Measurements from ENCODE around the gene DNAH5.

Gene DNAH5

GRCh38 chr5:13957032-13957645, 12.7 kb upstream of the DNAH5 start:
- Histone ChIP-seq H3K4me3 (no peak overlapping the region), H3K27ac (no peak overlapping the region), H3K4me1 (peaks cover 0 to 11% (median 5%) of the 10 kb centered on the region in 4 donors), H3K9me3 (no peaks in the 10 kb centered on the region), H3K27me3 (no peaks in the 10 kb centered on the region), H3K36me3 (no peaks in the 10 kb centered on the region)
- intact Hi-C loops (cut with DNase I; ENCODE audit: low total_unique reads): no loop called here
- DNase-seq: no peak
- peak; percentile 29 to 34 for TF ChIP-seq CTCF (IDR thresholded peaks at IDR 0.05)

GRCh38 chr5:13956471-13956870, 12.0 kb upstream of the DNAH5 start:
- intact Hi-C loops (cut with DNase I; ENCODE audit: low total_unique reads): no loop called here
- H3K36me3 ChIP-seq: no peaks in the 10 kb centered on the region
- no peak overlapping the region for H3K27ac ChIP-seq
- no peaks in the 10 kb centered on the region for H3K9me3 ChIP-seq
- DNase-seq: no peak
- H3K4me1 ChIP-seq: peaks cover 0 to 11% (median 5%) of the 10 kb centered on the region in 4 donors
- no peak overlapping the region for H3K4me3 ChIP-seq
- H3K27me3 ChIP-seq: no peaks in the 10 kb centered on the region
- no peak for TF ChIP-seq CTCF (IDR thresholded peaks at IDR 0.05)

DNA sequence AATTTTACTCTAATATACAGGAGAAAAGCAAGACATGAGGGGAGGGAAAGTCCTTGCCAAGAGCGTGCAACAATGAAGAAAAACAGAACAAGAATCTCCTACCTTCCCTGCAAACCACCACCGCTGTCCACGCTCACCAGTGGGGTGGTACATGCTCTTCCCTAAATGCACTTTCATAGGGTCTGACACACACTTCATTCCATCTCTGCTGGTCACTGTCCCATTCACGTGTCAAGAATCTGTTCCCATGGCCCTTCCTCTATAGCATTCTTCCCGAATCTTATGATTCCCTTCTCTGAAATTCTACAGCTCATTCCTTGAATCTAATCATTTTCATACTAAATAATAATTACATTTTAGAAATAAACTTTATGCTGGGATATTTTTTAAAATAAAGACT, 11.4 kb upstream of the DNAH5 start:
- DNase-seq: no peak
- no peak overlapping the region for H3K27ac ChIP-seq
- H3K4me1 ChIP-seq: peaks cover 0 to 11% (median 5%) of the 10 kb centered on the region in 4 donors
- H3K36me3 ChIP-seq: no peaks in the 10 kb centered on the region
- intact Hi-C loops (cut with DNase I; ENCODE audit: low total_unique reads): no loop called here
- no peaks in the 10 kb centered on the region for H3K9me3 ChIP-seq
- no peak for TF ChIP-seq CTCF (IDR thresholded peaks at IDR 0.05)
- no peak overlapping the region for H3K4me3 ChIP-seq
- H3K27me3 ChIP-seq: no peaks in the 10 kb centered on the region

DNA sequence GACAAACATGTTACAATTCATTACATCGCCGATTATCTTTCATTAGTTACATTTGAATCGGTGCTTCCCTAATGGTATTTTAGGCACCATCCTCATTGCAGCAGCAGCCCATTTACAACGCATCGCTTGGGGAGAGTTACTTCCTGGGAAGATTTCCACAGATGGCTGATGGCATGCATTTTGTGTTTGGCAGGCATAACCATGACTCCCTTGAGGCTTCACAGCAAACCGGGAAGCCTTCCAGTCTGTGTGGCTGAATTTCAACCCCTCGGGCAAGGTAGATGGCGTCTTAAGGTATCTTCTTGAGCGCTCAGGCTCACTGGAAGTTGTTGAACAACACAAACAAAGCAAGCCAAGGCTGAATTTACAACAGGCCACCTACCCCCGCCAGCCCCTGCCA, 1.6 kb upstream of the DNAH5 start:
- Histone ChIP-seq H3K4me3 (no peak overlapping the region), H3K27me3 (no peaks in the 10 kb centered on the region), H3K9me3 (no peaks in the 10 kb centered on the region), H3K27ac (no peak overlapping the region), H3K4me1 (peaks cover 0 to 12% (median 6%) of the 10 kb centered on the region in 4 donors), H3K36me3 (no peaks in the 10 kb centered on the region)
- intact Hi-C loops (cut with DNase I; ENCODE audit: low total_unique reads): no loop called here
- no peak for DNase-seq
- no peak for TF ChIP-seq CTCF (IDR thresholded peaks at IDR 0.05)

GRCh38 chr5:13945271-13945670, 783 bp upstream of the DNAH5 start:
- H3K4me3 ChIP-seq: no peak overlapping the region
- no peak for DNase-seq
- TF ChIP-seq CTCF (IDR thresholded peaks at IDR 0.05): no peak
- H3K9me3 ChIP-seq: no peaks in the 10 kb centered on the region
- intact Hi-C loops (cut with DNase I; ENCODE audit: low total_unique reads): no loop called here
- H3K27me3 ChIP-seq: no peaks in the 10 kb centered on the region
- H3K27ac ChIP-seq: no peak overlapping the region
- H3K36me3 ChIP-seq: no peaks in the 10 kb centered on the region
- peaks cover 0 to 12% (median 6%) of the 10 kb centered on the region in 4 donors for H3K4me1 ChIP-seq

DNA sequence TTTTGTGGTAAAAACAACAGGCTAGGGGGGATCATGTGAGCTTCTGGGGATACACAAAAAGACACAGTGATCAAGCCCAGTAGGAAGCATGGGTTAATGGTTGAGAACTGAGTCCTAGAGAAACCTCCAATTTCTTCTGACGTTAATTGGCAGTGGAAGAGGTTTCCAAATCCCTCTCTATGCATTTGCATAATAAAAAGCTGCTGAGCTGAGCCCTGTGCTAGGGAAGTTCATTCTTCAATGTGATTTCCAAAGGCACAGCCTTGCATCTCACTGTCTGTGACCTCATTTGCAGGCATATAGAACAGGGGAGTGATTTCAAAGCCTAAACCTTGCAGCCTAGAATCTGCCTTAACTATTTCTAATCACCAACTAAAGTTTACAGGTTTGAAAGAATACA, 812 bp downstream of the DNAH5 start:
- no peak for TF ChIP-seq CTCF (IDR thresholded peaks at IDR 0.05)
- H3K36me3 ChIP-seq: no peaks in the 10 kb centered on the region
- no peak overlapping the region for H3K27ac ChIP-seq
- peaks cover 0 to 12% (median 6%) of the 10 kb centered on the region in 4 donors for H3K4me1 ChIP-seq
- DNase-seq: no peak
- peaks cover 0 to 3% of the 10 kb centered on the region in 2 donors for H3K27me3 ChIP-seq
- intact Hi-C loops (cut with DNase I; ENCODE audit: low total_unique reads): no loop called here
- no peak overlapping the region for H3K4me3 ChIP-seq
- no peaks in the 10 kb centered on the region for H3K9me3 ChIP-seq

Data from tibial artery (tissue), 4 donors.